LHCN-M2 (cell line): Measurements from ENCODE around the gene GTF2IRD1. TPM values are rescaled to one million over a fixed set of nuclear protein-coding genes. Genes with fewer than 3 reads are reported as not detected.
"Not testable (repeated sequence)": the region's sequence is repeated elsewhere in the genome, so short reads cannot be mapped to it uniquely, and the experiment has no call there.

Source experiments
- DNase-seq: peaks from one replicate; pipeline ENCODE4 v3.0.0-alpha.2; 2012; ENCODE audit warnings: low read depth
- total RNA-seq: library from RNA; depleted of rRNA; stranded (reverse); fragments of >200 nt; gene quantifications from 2 replicates; pipeline ENCODE4 v1.2.3, GENCODE V29; 2014

Gene GTF2IRD1
- total RNA-seq, 1 experiment from 2014 or later, result 18.1 TPM

GRCh38 chr7:74598558-74598957 is 144.9 kb downstream of the GTF2IRD1 start:
- DNase-seq, result peak; percentile 74

DNA sequence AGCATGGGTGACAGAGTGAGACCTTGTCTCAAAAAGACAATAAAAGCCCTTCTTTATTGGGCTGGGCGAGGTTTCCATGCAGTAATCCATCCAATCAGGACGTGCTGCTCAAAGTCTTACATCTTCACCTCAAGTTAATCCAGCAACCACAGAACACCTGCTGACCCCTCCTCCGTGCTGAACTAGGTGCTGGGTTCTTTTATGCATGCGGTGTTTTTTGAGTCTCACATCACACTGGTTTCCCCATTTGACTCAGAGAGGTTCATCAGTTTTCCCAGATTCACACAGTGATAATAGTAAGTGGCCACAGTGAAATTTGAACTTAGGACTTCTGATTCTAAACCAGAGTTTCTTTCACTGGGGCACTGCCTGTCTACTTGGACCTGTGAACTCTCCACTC is 145.5 kb downstream of the GTF2IRD1 start:
- no peak for DNase-seq

DNA sequence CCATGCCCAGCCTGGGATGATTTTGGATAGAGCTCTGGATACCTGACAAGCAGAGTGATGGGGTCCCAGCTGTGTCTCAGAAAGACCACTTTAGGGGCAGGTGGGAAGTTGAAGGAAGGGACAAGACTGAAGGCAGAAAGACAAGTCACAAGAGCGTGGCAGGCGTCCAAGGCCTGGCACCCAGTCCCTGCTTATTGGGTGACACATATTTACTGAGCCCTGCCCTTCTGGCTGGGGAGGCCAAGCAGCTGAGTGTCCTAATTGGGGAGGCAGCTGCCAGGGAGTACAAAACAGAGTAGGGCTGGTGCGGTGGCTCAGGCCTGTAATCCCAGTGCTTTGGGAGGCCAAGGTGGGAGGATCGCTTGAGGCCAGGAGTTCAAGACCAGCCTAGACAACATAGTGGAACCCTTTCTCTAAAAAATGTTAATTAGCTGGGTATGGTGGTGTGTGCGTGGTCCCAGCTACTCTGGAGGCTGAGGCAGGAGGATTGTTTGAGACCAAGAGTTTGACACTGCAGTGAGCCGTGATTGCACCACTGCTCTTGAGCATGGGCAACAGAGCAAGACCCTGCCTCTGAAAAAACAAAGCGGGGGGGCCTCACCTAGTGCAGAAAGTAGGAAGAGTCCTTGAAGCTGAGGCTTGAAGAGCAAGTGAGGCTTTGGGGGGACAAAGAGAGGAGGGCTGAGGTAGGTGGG is 150.8 kb downstream of the GTF2IRD1 start:
- DNase-seq, result no peak

DNA sequence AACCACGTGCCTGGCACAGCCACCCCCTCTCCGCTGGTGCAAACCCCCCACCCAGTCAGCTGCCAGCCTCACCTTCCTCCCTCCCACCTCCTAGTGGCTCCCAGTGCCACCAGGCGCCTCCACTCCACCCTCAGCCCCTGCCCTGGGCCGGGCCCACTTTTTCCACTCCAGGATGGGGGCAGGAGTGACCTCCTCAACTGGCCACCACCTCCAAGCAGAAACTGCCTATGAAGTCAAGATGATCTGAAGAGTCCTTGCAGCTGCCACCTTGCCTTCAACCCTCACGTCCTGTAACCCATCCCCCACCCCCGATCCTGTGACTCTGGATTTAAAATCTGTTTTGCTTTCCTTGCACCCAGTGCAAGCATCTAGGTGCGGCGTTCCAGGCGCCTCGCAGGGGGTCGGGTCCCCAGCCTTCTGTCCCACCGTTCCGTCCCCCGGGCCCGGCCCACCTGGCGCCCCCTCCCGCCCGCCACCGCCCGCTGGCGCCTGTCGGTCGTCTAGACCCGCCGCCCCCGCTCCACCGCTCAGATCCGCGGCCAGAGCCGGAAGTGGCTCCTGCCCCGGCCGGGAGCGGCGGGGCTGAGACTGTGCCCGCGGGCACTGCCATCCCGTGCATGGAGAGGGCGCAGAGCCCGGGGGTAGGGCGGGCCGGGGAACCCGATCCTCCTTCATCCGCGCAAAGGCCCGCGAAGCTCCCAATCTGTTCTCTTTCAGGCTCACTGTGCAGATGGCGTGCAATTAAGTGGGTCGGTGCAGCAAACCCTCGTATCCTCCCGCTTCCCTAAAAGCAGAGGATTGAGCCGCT is 152.6 kb downstream of the GTF2IRD1 start:
- DNase-seq, result peak; percentile 53

DNA sequence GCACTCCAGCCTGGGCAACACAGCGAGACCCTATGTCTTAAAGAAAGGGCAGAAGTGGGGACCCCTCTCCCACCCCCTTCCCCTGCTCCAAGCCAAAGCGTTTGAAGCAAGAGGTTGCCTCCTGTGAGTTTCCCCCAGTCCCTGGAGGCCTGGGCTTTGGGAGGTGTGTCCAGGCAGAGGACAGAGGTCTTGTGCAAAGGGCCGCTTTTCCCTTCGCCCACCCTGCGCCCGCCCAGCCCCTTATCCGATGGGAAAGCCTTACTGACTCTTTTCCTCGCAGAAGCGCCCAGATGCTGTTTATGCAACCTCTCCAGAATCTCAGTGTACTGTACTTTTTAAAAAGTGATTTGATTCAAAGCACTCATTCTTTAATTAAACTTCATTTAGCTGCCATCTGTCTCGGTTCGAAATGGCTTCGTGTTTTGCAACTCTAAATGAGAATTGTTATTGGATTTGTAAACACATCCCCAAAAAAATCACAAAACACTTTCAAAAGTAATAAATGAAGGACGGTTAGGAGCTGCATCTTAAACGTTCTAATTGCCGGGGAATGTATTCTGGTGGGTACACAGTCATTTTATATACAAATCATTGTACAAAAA is 153.3 kb downstream of the GTF2IRD1 start:
- DNase-seq, result no peak

- DNase-seq, result no peak
These were observed 158.5 kb downstream of the GTF2IRD1 start for GRCh38 chr7:74612015-74612829.

DNA sequence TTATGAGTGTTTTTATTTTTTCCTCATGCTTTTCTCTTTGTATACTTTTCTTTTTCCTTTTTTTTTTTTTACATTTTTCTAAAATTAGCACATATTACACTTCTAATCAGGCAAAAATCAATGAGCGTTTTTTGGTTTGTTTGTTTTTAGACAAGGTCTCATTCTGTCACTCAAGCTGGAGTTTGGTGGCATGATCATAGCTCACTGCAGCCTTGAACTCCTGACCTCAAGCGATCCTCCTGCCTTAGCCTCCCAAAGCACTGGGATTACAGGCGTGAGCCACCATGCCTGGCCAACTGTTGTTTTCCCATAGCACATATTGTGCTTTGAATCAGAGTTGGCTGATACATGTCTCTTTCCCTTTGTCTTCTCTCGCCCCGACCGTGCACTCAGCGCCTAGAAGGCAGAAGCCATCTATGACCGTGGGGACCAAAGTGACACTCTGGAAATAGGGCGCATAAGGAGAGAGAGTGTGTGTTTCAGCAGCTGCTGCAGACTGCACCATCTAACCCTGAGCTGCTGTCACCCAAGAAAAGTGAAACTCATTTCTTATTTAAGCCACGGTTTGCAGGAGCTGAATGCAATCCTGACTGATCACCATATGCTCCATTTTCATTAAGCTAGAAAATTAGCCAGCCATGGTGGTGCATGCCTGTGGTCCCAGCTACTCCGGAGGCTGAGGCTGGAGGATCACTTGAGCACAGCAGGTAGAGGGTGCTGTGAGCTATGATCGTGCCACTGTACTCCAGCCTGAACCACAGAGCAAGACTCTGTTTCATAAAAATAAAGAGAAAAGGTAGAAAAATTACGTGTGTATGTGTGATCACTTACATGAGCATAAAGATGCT is 162.5 kb downstream of the GTF2IRD1 start:
- DNase-seq, result no peak

DNA sequence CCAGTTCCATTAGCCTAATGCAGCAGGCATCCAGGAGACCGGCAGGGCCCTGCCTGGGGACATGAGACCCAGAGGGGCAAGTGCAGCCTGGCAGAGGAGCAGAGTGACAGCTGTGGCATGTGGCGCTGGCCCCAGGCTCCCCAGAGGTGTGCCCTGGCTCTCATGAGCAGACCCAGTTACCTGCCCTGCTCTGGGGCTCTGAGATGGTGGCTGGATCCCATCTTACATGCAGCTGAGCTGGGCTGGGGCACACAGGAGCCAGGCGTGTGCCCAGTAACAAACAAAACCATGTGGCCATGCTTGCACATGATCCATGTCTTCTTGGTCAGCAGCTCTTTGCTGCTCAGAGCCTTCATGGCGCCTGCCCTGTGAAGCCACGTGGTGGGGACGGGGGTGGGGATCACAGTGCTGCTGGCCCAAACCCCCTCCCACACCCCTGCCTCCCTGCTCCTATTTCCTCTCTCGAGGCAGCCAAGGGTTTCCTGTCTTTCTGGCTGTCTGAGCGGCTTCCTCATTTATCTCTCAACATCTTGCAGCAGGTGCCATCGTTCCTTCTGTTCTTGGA is 163.6 kb downstream of the GTF2IRD1 start:
- no peak for DNase-seq

- no peak for DNase-seq
These were observed 165.6 kb downstream of the GTF2IRD1 start for GRCh38 chr7:74619235-74619860.

- DNase-seq, result no peak
These were observed 168.6 kb downstream of the GTF2IRD1 start for GRCh38 chr7:74622228-74622749.

DNA sequence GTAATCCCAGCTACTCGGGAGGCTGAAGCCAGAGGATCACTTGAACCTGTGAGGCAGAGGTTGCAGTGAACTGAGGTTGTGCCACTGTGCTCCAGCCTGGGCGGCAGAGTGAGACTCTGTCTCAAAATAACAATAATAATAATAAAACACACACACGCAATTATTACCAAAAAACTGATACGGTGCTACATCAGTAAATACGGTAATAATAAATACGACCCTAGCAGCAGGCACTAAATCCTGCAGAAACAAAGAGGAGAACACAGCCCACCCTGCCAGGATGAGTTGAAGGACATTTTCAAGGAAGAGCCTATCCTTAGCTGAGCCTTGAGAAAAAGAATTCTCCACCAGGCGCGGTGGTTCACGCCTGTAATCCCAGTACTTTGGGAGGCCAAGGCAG is 169.4 kb downstream of the GTF2IRD1 start:
- DNase-seq, result no peak

GRCh38 chr7:74625446-74625845 is 171.7 kb downstream of the GTF2IRD1 start:
- peak; percentile 77 for DNase-seq

- peak; percentile 95 for DNase-seq
These were observed 174.1 kb downstream of the GTF2IRD1 start for GRCh38 chr7:74627661-74628411.

DNA sequence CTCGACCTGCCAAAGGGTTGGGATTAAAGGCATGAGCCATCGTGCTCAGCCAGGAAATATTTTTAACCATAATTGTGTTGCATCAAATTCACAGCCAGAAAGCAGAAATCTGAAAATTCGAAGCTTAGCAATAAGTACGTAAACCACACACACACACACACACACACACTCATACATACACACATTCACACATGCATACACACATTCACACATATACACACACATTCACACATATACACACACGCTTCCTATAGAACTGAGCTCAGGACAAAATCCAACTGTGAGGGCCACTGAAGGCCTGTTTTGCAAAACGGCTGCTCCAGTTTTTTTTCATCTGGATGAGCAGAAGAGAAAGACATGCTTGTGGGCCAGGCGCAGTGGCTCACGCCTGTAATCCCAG is 178.8 kb downstream of the GTF2IRD1 start:
- DNase-seq, result no peak

DNA sequence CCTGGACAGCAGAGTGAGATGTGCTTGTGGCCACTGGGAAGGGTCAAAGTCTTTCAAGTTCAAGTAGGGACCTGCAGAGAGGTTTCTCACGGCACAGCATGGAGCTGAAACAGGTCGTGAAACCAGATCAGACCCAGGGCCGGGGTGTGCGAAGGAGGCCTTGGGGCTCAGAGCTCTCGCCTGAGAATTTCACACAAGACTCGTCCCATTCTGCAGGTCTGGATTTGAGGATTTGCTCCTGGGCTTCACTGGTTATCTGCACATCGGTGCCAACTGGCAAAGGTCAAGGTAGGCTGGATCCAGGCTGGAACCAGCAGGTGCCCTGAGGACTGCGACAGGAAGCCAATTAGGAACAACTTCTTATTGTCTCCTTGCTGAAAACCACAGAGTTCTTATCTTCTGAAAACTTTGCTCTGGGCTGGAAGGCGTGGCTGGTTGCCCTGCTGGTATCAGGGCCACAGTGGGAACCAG is 179.8 kb downstream of the GTF2IRD1 start:
- no peak for DNase-seq

GRCh38 chr7:74637745-74638144 is 184.0 kb downstream of the GTF2IRD1 start:
- no peak for DNase-seq

GRCh38 chr7:74650055-74650454 is 196.3 kb downstream of the GTF2IRD1 start:
- DNase-seq, result peak; percentile 55

- not testable (repeated sequence) for DNase-seq
These were observed 196.9 kb downstream of the GTF2IRD1 start for GRCh38 chr7:74650493-74651132.
